ENCODE results near the gene PPFIA1. TPM values are rescaled to one million over a fixed set of nuclear protein-coding genes. Genes with fewer than 3 reads are reported as not detected.

Gene PPFIA1
- 25.0 TPM for total RNA-seq
- polyA plus RNA-seq (ENCODE audit: insufficient read depth in 1 of 8, insufficient read length in 8 of 8, low replicate concordance in 1 of 8), result 10 to 100 TPM; 24.9 to 37.4 (median 29.7) TPM
- long read RNA-seq, donor 1, full-length matches to known transcripts, result 3 of 3 reads
- long read RNA-seq, donor 1, partial matches to known transcripts, result 0 of 3 reads
- long read RNA-seq, donor 1, other reads (novel, unspliced or antisense), result 0 of 3 reads
- long read RNA-seq, donor 2, partial matches to known transcripts, result 0 of 1 reads
- long read RNA-seq, donor 2, other reads (novel, unspliced or antisense), result 0 of 1 reads
- long read RNA-seq, donor 3, partial matches to known transcripts, result 0 of 3 reads
- long read RNA-seq, donor 3, other reads (novel, unspliced or antisense), result 0 of 3 reads
- long read RNA-seq, donor 4, result 0 reads
- long read RNA-seq, donor 5, partial matches to known transcripts, result 15 of 19 reads
- long read RNA-seq, donor 5, other reads (novel, unspliced or antisense), result 0 of 19 reads
- long read RNA-seq, donor 6, partial matches to known transcripts, result 0 of 1 reads
- long read RNA-seq, donor 6, other reads (novel, unspliced or antisense), result 0 of 1 reads
- long read RNA-seq, donor 7, partial matches to known transcripts, result 0 of 4 reads
- long read RNA-seq, donor 7, other reads (novel, unspliced or antisense), result 0 of 4 reads
- long read RNA-seq, donor 8, result 0 reads
- long read RNA-seq, donor 9, result 0 reads
- long read RNA-seq, donor 10, partial matches to known transcripts, result 7 of 7 reads
- long read RNA-seq, donor 10, other reads (novel, unspliced or antisense), result 0 of 7 reads
- long read RNA-seq, donor 11, partial matches to known transcripts, result 0 of 3 reads
- long read RNA-seq, donor 11, other reads (novel, unspliced or antisense), result 0 of 3 reads

- Histone ChIP-seq H3K27me3 (ENCODE audit: control insufficient read depth, insufficient read depth, low read length) (peaks cover 26% of the 10 kb centered on the region), H3K27ac (ENCODE audit: low read length) (peak within 1 kb of the TSS; percentile 6), H3K4me3 (ENCODE audit: low read length) (peak within 1 kb of the TSS; percentile 80), H3K9me3 (replicated peaks; ENCODE audit: control insufficient read depth, low read depth, low read length) (no peaks in the 10 kb centered on the region), H3K36me3 (ENCODE audit: control insufficient read depth, insufficient read depth, low read length) (peaks cover 20% of the 10 kb centered on the region), H3K4me1 (ENCODE audit: control insufficient read depth, insufficient read depth, low read length) (peaks cover 15% of the 10 kb centered on the region)
- peak; percentile 98 for DNase-seq
- under 1% methylated on average over 99 of the region's 99 CpGs for WGBS (ENCODE audit: insufficient coverage)
These were observed at the start of gene PPFIA1 for GRCh38 chr11:70270104-70270876. Gene PPFIA1, plus strand, starts transcription at chr11:70270690. Its CDS starts 1,483 bp downstream, at chr11:70272173.

- Histone ChIP-seq H3K9me3 (replicated peaks; ENCODE audit: control insufficient read depth, low read depth, low read length) (no peaks in the 10 kb centered on the region), H3K27ac (ENCODE audit: low read length) (no peak overlapping the region), H3K4me1 (ENCODE audit: control insufficient read depth, insufficient read depth, low read length) (no peaks in the 10 kb centered on the region), H3K4me3 (ENCODE audit: low read length) (no peak overlapping the region), H3K27me3 (ENCODE audit: control insufficient read depth, insufficient read depth, low read length) (peaks cover 7% of the 10 kb centered on the region), H3K36me3 (ENCODE audit: control insufficient read depth, insufficient read depth, low read length) (no peaks in the 10 kb centered on the region)
- WGBS (ENCODE audit: insufficient coverage), result no CpG with 5 or more reads among the region's 1 CpG
- DNase-seq, result no peak
These were observed 49.6 kb upstream of the PPFIA1 start for GRCh38 chr11:70220920-70221319.

- Histone ChIP-seq H3K27ac (ENCODE audit: low read length) (no peak overlapping the region), H3K36me3 (ENCODE audit: control insufficient read depth, insufficient read depth, low read length) (no peaks in the 10 kb centered on the region), H3K9me3 (replicated peaks; ENCODE audit: control insufficient read depth, low read depth, low read length) (no peaks in the 10 kb centered on the region), H3K4me3 (ENCODE audit: low read length) (no peak overlapping the region), H3K4me1 (ENCODE audit: control insufficient read depth, insufficient read depth, low read length) (no peaks in the 10 kb centered on the region), H3K27me3 (ENCODE audit: control insufficient read depth, insufficient read depth, low read length) (no peaks in the 10 kb centered on the region)
- 60% methylated on average over 8 of the region's 8 CpGs for WGBS (ENCODE audit: insufficient coverage)
- no peak for DNase-seq
These were observed 44.8 kb upstream of the PPFIA1 start for GRCh38 chr11:70225681-70226177.

GRCh38 chr11:70226183-70226582 is 44.3 kb upstream of the PPFIA1 start:
- H3K4me1 ChIP-seq (ENCODE audit: control insufficient read depth, insufficient read depth, low read length), result no peaks in the 10 kb centered on the region
- no peak overlapping the region for H3K4me3 ChIP-seq (ENCODE audit: low read length)
- H3K27ac ChIP-seq (ENCODE audit: low read length), result no peak overlapping the region
- H3K27me3 ChIP-seq (ENCODE audit: control insufficient read depth, insufficient read depth, low read length), result no peaks in the 10 kb centered on the region
- DNase-seq, result no peak
- WGBS (ENCODE audit: insufficient coverage), result 57% methylated on average over 2 of the region's 3 CpGs
- H3K9me3 ChIP-seq (replicated peaks; ENCODE audit: control insufficient read depth, low read depth, low read length), result no peaks in the 10 kb centered on the region
- H3K36me3 ChIP-seq (ENCODE audit: control insufficient read depth, insufficient read depth, low read length), result no peaks in the 10 kb centered on the region

GRCh38 chr11:70226967-70227366 is 43.5 kb upstream of the PPFIA1 start:
- Histone ChIP-seq H3K27me3 (ENCODE audit: control insufficient read depth, insufficient read depth, low read length) (no peaks in the 10 kb centered on the region), H3K9me3 (replicated peaks; ENCODE audit: control insufficient read depth, low read depth, low read length) (no peaks in the 10 kb centered on the region), H3K27ac (ENCODE audit: low read length) (no peak overlapping the region), H3K4me1 (ENCODE audit: control insufficient read depth, insufficient read depth, low read length) (no peaks in the 10 kb centered on the region), H3K4me3 (ENCODE audit: low read length) (no peak overlapping the region), H3K36me3 (ENCODE audit: control insufficient read depth, insufficient read depth, low read length) (no peaks in the 10 kb centered on the region)
- DNase-seq, result no peak
- 51% methylated on average over 7 of the region's 9 CpGs for WGBS (ENCODE audit: insufficient coverage)

GRCh38 chr11:70229737-70230136 is 40.8 kb upstream of the PPFIA1 start:
- Histone ChIP-seq H3K36me3 (ENCODE audit: control insufficient read depth, insufficient read depth, low read length) (no peaks in the 10 kb centered on the region), H3K27me3 (ENCODE audit: control insufficient read depth, insufficient read depth, low read length) (no peaks in the 10 kb centered on the region), H3K27ac (ENCODE audit: low read length) (no peak overlapping the region), H3K9me3 (replicated peaks; ENCODE audit: control insufficient read depth, low read depth, low read length) (no peaks in the 10 kb centered on the region), H3K4me3 (ENCODE audit: low read length) (no peak overlapping the region), H3K4me1 (ENCODE audit: control insufficient read depth, insufficient read depth, low read length) (no peaks in the 10 kb centered on the region)
- WGBS (ENCODE audit: insufficient coverage), result 77% methylated on average over 8 of the region's 10 CpGs
- no peak for DNase-seq

GRCh38 chr11:70230151-70230839 is 40.2 kb upstream of the PPFIA1 start:
- Histone ChIP-seq H3K36me3 (ENCODE audit: control insufficient read depth, insufficient read depth, low read length) (no peaks in the 10 kb centered on the region), H3K4me1 (ENCODE audit: control insufficient read depth, insufficient read depth, low read length) (no peaks in the 10 kb centered on the region), H3K27me3 (ENCODE audit: control insufficient read depth, insufficient read depth, low read length) (no peaks in the 10 kb centered on the region), H3K9me3 (replicated peaks; ENCODE audit: control insufficient read depth, low read depth, low read length) (no peaks in the 10 kb centered on the region), H3K4me3 (ENCODE audit: low read length) (no peak overlapping the region), H3K27ac (ENCODE audit: low read length) (no peak overlapping the region)
- WGBS (ENCODE audit: insufficient coverage), result 80% methylated on average over 1 of the region's 8 CpGs
- no peak for DNase-seq

- no peak overlapping the region for H3K27ac ChIP-seq (ENCODE audit: low read length)
- no peak overlapping the region for H3K4me3 ChIP-seq (ENCODE audit: low read length)
- no peak for DNase-seq
- H3K4me1 ChIP-seq (ENCODE audit: control insufficient read depth, insufficient read depth, low read length), result no peaks in the 10 kb centered on the region
- no peaks in the 10 kb centered on the region for H3K9me3 ChIP-seq (replicated peaks; ENCODE audit: control insufficient read depth, low read depth, low read length)
- 79% methylated on average over 19 of the region's 22 CpGs for WGBS (ENCODE audit: insufficient coverage)
- H3K27me3 ChIP-seq (ENCODE audit: control insufficient read depth, insufficient read depth, low read length), result no peaks in the 10 kb centered on the region
- no peaks in the 10 kb centered on the region for H3K36me3 ChIP-seq (ENCODE audit: control insufficient read depth, insufficient read depth, low read length)
These were observed 39.4 kb upstream of the PPFIA1 start for GRCh38 chr11:70230840-70231710.

- Histone ChIP-seq H3K27me3 (ENCODE audit: control insufficient read depth, insufficient read depth, low read length) (no peaks in the 10 kb centered on the region), H3K36me3 (ENCODE audit: control insufficient read depth, insufficient read depth, low read length) (no peaks in the 10 kb centered on the region), H3K4me3 (ENCODE audit: low read length) (no peak overlapping the region), H3K9me3 (replicated peaks; ENCODE audit: control insufficient read depth, low read depth, low read length) (no peaks in the 10 kb centered on the region), H3K4me1 (ENCODE audit: control insufficient read depth, insufficient read depth, low read length) (no peaks in the 10 kb centered on the region), H3K27ac (ENCODE audit: low read length) (no peak overlapping the region)
- no peak for DNase-seq
These were observed 37.5 kb upstream of the PPFIA1 start for GRCh38 chr11:70233034-70233433.
